Right lobe of liver (tissue), 6 donors: Measurements from ENCODE around the gene MAML2. TPM values are rescaled to one million over a fixed set of nuclear protein-coding genes. Genes with fewer than 3 reads are reported as not detected.
A peak's percentile ranks its signal among the peaks of the same experiment; 100 is the strongest.

Source experiments
- ATAC-seq, 4 donors: fragments of 200-7000 bp; cut with Tn5 transposase; one replicate each; pipeline ENCODE4 v1.9.1; 2020; ENCODE audit warnings: mild to moderate bottlenecking in 4 of 4, moderate library complexity in 4 of 4
- DNase-seq, 3 donors: peaks; one replicate each; pipeline ENCODE4 v3.0.0-alpha.2; 2020
- H3K27ac ChIP-seq, 3 donors: fragments of 200-600 bp; one replicate each; pipeline ENCODE4 v1.8.0; 2022
- H3K27me3 ChIP-seq, 2 donors: fragments of 200-600 bp; one replicate each; pipeline ENCODE4 v1.8.0; 2022
- H3K36me3 ChIP-seq, 4 donors: fragments of 200-600 bp; sonication (generic) in 1 of 4; one replicate each; pipeline versions ENCODE4 v1.5.1 to v1.8.0; 2017 to 2022; ENCODE audit warnings: control low read depth in 1 of 4
- H3K4me1 ChIP-seq, 4 donors: fragments of 200-600 bp; sonication (generic) in 1 of 4; one replicate each; pipeline versions ENCODE4 v1.5.1 to v1.8.0; 2017 to 2022; ENCODE audit warnings: control low read depth in 1 of 4
- H3K4me3 ChIP-seq, 3 donors: fragments of 200-600 bp; one replicate each; pipeline ENCODE4 v1.8.0; 2022
- H3K9me3 ChIP-seq, 4 donors: fragments of 200-600 bp; sonication (generic) in 1 of 4; one replicate each; pipeline versions ENCODE4 v1.5.1 to v1.8.0; 2017 to 2022; ENCODE audit warnings: control low read depth in 1 of 4
- CTCF ChIP-seq, 4 donors: fragments of 200-600 bp in 3 of 4; fragments of 450-650 bp in 1 of 4; IDR thresholded peaks; one replicate each; pipeline versions ENCODE4 v1.5.1 to v1.8.0; 2016 to 2022; ENCODE audit warnings: antibody characterized with exemption in 4 of 4, mild to moderate bottlenecking in 2 of 4
- POLR2A ChIP-seq: fragments of 450-650 bp; IDR thresholded peaks from one replicate; pipeline ENCODE4 v1.6.1; 2017; ENCODE audit warnings: antibody characterized with exemption, mild to moderate bottlenecking
- WGBS: methylation state at CpG from one replicate; pipeline ENCODE4 v1.1.6; 2018; ENCODE audit warnings: low coverage, low lambda C conversion rate; ENCODE audit not compliant: insufficient coverage; ENCODE audit errors: missing lambda C conversion rate; 5-methylcytosine and 5-hydroxymethylcytosine counted together
- intact Hi-C, 2 donors: fragments of 100-400 bp; cut with DNase I; formaldehyde crosslinking; loops; one replicate each; pipeline versions ENCODE4 v1.11.2 to v1.14.1; 2022
- total RNA-seq, 6 experiments: library from RNA; depleted of rRNA in 2 of 6; stranded (reverse); fragments of >200 nt in 2 of 6; fragmentation: NEBNext Ultra II Directional in 3 of 6; extraction: Animal tissue kit (Norgen Biotek cat#: 25700) in 3 of 6; gene quantifications; one replicate each; pipeline versions ENCODE4 v1.1.0 to v1.2.4, GENCODE V29; 2016 to 2023
- donor health status: DM: no; HTN: yes; CAD: no.
- donor health status: DM: no; HTN: no; CAD: no.
- donor health status: DM: no; HTN: no; CAD: no.
- donor health status: DM: no; HTN: yes; CAD: no.
- donor health status: DM: no; HTN: yes; CAD: no.

MAML2 gene
- total RNA-seq, 6 experiments from 2014 or later: 0.92 to 2.3 (median 1.9) TPM

- intact Hi-C loops: no loop called here
- H3K9me3 ChIP-seq: no peaks in the 10 kb centered on the region
- no peaks in the 10 kb centered on the region for H3K36me3 ChIP-seq
- H3K4me1 ChIP-seq: no peaks in the 10 kb centered on the region
- H3K27ac ChIP-seq: no peak overlapping the region
- peak; percentile 9 to 34 (median 27) for TF ChIP-seq CTCF (IDR thresholded peaks at IDR 0.05)
- no peak for TF ChIP-seq POLR2A
- H3K27me3 ChIP-seq: no peaks in the 10 kb centered on the region
- ATAC-seq (peak; percentile 59 to 82 (median 68)), DNase-seq (no peak)
- WGBS: 24% methylated on average over 8 of the region's 8 CpGs
- H3K4me3 ChIP-seq: no peak overlapping the region
Observed at GRCh38 chr11:96012086-96012824, 330.7 kb downstream of the MAML2 start.

GRCh38 chr11:96010683-96011082 lies 332.3 kb downstream of the MAML2 start:
- DNase-seq (no peak), ATAC-seq (no peak)
- H3K36me3 ChIP-seq: no peaks in the 10 kb centered on the region
- TF ChIP-seq CTCF (IDR thresholded peaks at IDR 0.05): no peak
- no peak for TF ChIP-seq POLR2A
- H3K27me3 ChIP-seq: no peaks in the 10 kb centered on the region
- intact Hi-C loops: no loop called here
- H3K27ac ChIP-seq: no peak overlapping the region
- H3K4me3 ChIP-seq: no peak overlapping the region
- no peaks in the 10 kb centered on the region for H3K9me3 ChIP-seq
- H3K4me1 ChIP-seq: no peaks in the 10 kb centered on the region

GRCh38 chr11:96008161-96008720 lies 334.8 kb downstream of the MAML2 start:
- no peak overlapping the region for H3K4me3 ChIP-seq
- H3K4me1 ChIP-seq: no peaks in the 10 kb centered on the region
- no peak for ATAC-seq
- H3K27ac ChIP-seq: no peak overlapping the region
- no peaks in the 10 kb centered on the region for H3K9me3 ChIP-seq
- H3K27me3 ChIP-seq: no peaks in the 10 kb centered on the region
- DNase-seq: no peak
- intact Hi-C loops: no loop called here
- WGBS: 56% methylated on average over 3 of the region's 3 CpGs
- no peak for TF ChIP-seq CTCF (IDR thresholded peaks at IDR 0.05)
- no peak for TF ChIP-seq POLR2A
- no peaks in the 10 kb centered on the region for H3K36me3 ChIP-seq

- H3K36me3 ChIP-seq: no peaks in the 10 kb centered on the region
- no peak for DNase-seq
- intact Hi-C loops: no loop called here
Observed at GRCh38 chr11:96006037-96006436, 337.0 kb downstream of the MAML2 start.

More at GRCh38 chr11:96006037-96006436, 337.0 kb downstream of the MAML2 start:
- Histone ChIP-seq H3K27me3 (no peaks in the 10 kb centered on the region), H3K27ac (no peak overlapping the region), H3K4me3 (no peak overlapping the region), H3K9me3 (no peaks in the 10 kb centered on the region), H3K4me1 (no peaks in the 10 kb centered on the region)
- no peak for ATAC-seq
- TF ChIP-seq CTCF (IDR thresholded peaks at IDR 0.05) (no peak), POLR2A (no peak)
